BLaER1 (cell line): Measurements from ENCODE around the gene PATZ1.

ENCODE experiments used
- H3K27ac ChIP-seq: shearing (Covaris generic); formaldehyde crosslinking; 2 replicates; pipeline ENCODE4 v1.8.1; 2022
- H3K27me3 ChIP-seq: shearing (Covaris generic); formaldehyde crosslinking; 2 replicates; pipeline ENCODE4 v1.8.1; 2022
- H3K36me3 ChIP-seq: shearing (Covaris generic); formaldehyde crosslinking; 2 replicates; pipeline ENCODE4 v1.8.1; 2022
- H3K4me1 ChIP-seq: shearing (Covaris generic); formaldehyde crosslinking; 2 replicates; pipeline ENCODE4 v1.8.1; 2022
- H3K4me2 ChIP-seq: shearing (Covaris generic); formaldehyde crosslinking; 2 replicates; pipeline ENCODE4 v1.8.1; 2022
- H3K4me3 ChIP-seq: shearing (Covaris generic); formaldehyde crosslinking; 2 replicates; pipeline ENCODE4 v1.8.1; 2022
- H3K9ac ChIP-seq: shearing (Covaris generic); formaldehyde crosslinking; 2 replicates; pipeline ENCODE4 v1.8.1; 2022
- H3K9me3 ChIP-seq: shearing (Covaris generic); formaldehyde crosslinking; 2 replicates; pipeline ENCODE4 v1.8.1; 2022
- H4K20me1 ChIP-seq: shearing (Covaris generic); formaldehyde crosslinking; 2 replicates; pipeline ENCODE4 v1.8.1; 2022
- Cebpa-rat ChIP-seq: shearing (Covaris generic); IDR thresholded peaks from 2 replicates; pipeline ENCODE4 v1.8.1; 2022

The PATZ1 gene

GRCh38 chr22:31344256-31344577 is 1.9 kb downstream of the PATZ1 start:
- Histone ChIP-seq H3K9me3 (no peaks in the 10 kb centered on the region), H3K27ac (peak overlapping the region; percentile 98), H3K27me3 (no peaks in the 10 kb centered on the region), H3K4me3 (peak overlapping the region; percentile 79), H3K4me1 (peaks cover 70% of the 10 kb centered on the region), H3K9ac (peak overlapping the region; percentile 98), H4K20me1 (peaks cover 65% of the 10 kb centered on the region), H3K36me3 (peaks cover 46% of the 10 kb centered on the region), H3K4me2 (peak overlapping the region; percentile 99)
- TF ChIP-seq Cebpa-rat = no peak

DNA sequence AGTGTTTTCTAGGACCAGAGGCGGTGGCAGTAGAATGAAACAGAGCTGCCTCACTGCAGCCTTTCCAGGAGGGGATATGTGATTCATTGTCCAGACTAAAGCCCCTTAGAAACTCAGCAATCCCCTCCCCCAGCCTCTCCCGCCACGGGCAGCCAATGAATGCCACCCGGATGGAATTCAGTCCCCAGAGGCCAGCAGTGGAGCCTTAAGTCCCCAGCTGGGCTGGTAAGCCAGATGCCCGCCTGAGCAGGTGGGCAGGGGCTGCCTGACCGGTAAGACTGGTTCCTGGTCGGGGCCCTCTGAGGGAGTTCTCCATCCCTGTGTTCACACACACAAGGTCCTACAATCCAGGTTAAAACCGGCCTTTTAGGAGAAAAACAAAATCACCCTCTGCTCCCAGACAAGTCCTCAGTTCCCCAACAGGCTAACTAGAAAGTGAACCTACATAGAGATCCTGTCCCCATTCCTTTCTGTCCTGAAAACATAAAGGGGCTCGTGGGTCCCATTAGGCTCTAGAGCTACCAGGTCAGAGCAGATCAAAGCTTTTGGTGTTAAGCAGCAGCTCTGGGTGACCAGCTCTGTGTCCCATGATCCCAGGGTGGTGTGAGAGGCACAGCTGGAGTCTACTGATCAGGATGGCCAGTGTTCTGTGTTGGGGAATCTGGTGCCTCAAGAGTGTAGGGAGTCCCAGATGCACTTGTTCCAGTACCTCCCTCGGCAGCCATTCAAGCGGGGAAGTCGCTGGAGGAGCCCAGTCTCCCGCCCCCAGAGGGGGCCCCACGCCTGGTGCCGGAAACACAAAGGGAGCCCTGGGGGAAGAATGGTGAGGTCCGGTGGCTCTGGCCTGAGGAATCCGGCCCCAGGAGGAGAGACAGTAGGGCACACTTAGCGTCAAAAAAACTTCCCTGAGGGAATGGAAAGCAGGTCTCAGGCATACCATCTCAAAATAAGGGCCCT is 2.6 kb downstream of the PATZ1 start:
- TF ChIP-seq Cebpa-rat = no peak
- H4K20me1 ChIP-seq = peaks cover 72% of the 10 kb centered on the region
- peaks cover 53% of the 10 kb centered on the region for H3K36me3 ChIP-seq
- H3K27ac ChIP-seq = peak overlapping the region; percentile 98
- H3K9me3 ChIP-seq = no peaks in the 10 kb centered on the region
- peak overlapping the region; percentile 99 for H3K4me2 ChIP-seq
- peaks cover 75% of the 10 kb centered on the region for H3K4me1 ChIP-seq
- peak overlapping the region; percentile 79 for H3K4me3 ChIP-seq
- peak overlapping the region; percentile 98 for H3K9ac ChIP-seq
- no peaks in the 10 kb centered on the region for H3K27me3 ChIP-seq

DNA sequence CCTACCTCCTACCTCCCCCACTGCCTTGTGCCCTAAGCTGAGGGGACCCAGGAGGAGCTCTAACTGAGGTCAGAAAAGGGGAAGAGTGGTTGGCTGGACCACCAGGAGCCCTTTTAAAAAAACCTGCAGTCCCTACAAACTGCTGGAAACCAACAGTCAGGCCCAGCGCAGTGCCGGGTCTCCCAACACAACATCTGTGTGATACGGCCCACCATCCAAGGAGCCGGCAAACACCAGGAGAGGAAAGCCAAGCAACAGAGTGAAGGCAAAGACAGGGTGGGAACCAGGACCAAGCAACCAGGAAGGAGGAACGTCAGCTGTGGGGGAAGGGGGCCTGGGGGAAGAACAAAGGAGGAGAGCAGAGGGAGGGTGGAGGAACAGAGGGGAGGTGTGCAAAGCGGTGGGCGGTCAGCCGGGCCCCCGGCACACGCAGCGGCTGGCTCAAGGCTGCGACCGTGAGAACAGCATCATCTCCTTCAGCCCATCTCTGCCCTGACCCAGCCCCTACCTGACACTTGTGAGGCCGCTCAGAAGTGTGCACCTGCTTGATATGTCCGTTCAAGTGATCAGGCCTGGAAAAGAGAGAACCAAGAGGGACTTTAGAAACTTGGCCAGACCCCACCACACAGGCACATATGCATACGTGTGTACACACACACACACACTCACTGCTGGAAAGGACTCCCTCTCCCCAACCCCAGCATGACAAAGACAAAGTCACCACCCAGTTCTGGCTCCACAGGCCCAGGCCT is 3.6 kb downstream of the PATZ1 start:
- no peak for TF ChIP-seq Cebpa-rat
- H3K9me3 ChIP-seq = no peaks in the 10 kb centered on the region
- H3K36me3 ChIP-seq = peaks cover 63% of the 10 kb centered on the region
- peak overlapping the region; percentile 79 for H3K4me3 ChIP-seq
- H4K20me1 ChIP-seq = peaks cover 81% of the 10 kb centered on the region
- H3K27me3 ChIP-seq = no peaks in the 10 kb centered on the region
- peak overlapping the region; percentile 98 for H3K27ac ChIP-seq
- H3K4me1 ChIP-seq = peaks cover 75% of the 10 kb centered on the region
- H3K9ac ChIP-seq = peak overlapping the region; percentile 98
- peak overlapping the region; percentile 99 for H3K4me2 ChIP-seq

DNA sequence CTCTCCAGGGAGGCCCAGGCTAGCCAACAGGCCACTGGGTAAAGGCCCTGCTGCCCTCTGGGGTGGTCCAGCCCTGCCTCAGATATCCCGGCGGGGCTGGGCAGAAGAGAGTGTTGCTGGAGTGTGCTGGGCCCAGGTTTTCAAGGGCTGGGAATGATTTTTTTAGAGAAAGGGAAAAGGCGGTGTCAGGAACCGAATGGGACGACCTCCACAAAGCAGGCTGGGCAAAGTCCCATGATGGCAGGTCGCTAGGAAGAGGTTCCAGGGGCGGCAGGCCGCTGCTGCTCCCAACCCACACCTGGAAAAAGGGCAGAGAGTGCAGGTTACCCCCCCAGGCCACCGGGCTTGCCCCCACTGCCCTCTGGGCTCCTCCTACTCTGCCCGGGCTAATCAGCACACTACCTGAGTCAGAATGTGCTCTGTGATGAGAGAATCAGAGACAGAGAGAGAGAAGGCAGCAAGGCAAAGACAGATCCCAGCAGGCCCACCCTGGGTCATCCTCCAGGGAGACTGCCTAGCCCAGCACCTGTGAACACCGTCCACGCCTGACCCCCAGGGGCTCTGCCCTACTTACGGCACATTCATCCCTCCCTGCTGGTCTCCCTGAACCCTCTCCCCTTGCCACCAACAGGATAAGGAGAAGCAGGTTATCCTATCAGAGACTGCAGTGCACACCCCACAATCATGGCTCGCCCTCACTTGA is 4.6 kb downstream of the PATZ1 start:
- Histone ChIP-seq H3K9ac (peak overlapping the region; percentile 40), H4K20me1 (peaks cover 92% of the 10 kb centered on the region), H3K27me3 (no peaks in the 10 kb centered on the region), H3K4me3 (no peak overlapping the region; the same call in 1 of the 2 replicates), H3K4me2 (peak overlapping the region; percentile 99), H3K36me3 (peaks cover 73% of the 10 kb centered on the region), H3K27ac (peak overlapping the region; percentile 98; the same call in 1 of the 2 replicates), H3K9me3 (no peaks in the 10 kb centered on the region), H3K4me1 (peaks cover 74% of the 10 kb centered on the region)
- TF ChIP-seq Cebpa-rat = no peak

- no peaks in the 10 kb centered on the region for H3K9me3 ChIP-seq
- peaks cover 76% of the 10 kb centered on the region for H3K4me1 ChIP-seq
- peaks cover 99% of the 10 kb centered on the region for H4K20me1 ChIP-seq
- no peak for TF ChIP-seq Cebpa-rat
- no peak overlapping the region for H3K27ac ChIP-seq
- peaks cover 80% of the 10 kb centered on the region for H3K36me3 ChIP-seq
- no peak overlapping the region for H3K9ac ChIP-seq
- no peak overlapping the region for H3K4me3 ChIP-seq
- no peaks in the 10 kb centered on the region for H3K27me3 ChIP-seq
- H3K4me2 ChIP-seq = peak overlapping the region; percentile 99
These were observed 5.3 kb downstream of the PATZ1 start for GRCh38 chr22:31340765-31341247.

GRCh38 chr22:31340360-31340759 is 5.8 kb downstream of the PATZ1 start:
- Histone ChIP-seq H3K9ac (no peak overlapping the region), H3K4me1 (peaks cover 80% of the 10 kb centered on the region), H4K20me1 (peaks cover 100% of the 10 kb centered on the region), H3K27ac (no peak overlapping the region), H3K9me3 (no peaks in the 10 kb centered on the region), H3K27me3 (no peaks in the 10 kb centered on the region), H3K4me2 (peak overlapping the region; percentile 99), H3K4me3 (no peak overlapping the region), H3K36me3 (peaks cover 85% of the 10 kb centered on the region)
- TF ChIP-seq Cebpa-rat = no peak

- no peak overlapping the region for H3K27ac ChIP-seq
- H3K4me2 ChIP-seq = no peak overlapping the region
- peaks cover 81% of the 10 kb centered on the region for H3K4me1 ChIP-seq
- no peak overlapping the region for H3K4me3 ChIP-seq
- H4K20me1 ChIP-seq = peaks cover 100% of the 10 kb centered on the region
- no peak for TF ChIP-seq Cebpa-rat
- no peaks in the 10 kb centered on the region for H3K9me3 ChIP-seq
- peaks cover 95% of the 10 kb centered on the region for H3K36me3 ChIP-seq
- peak overlapping the region; percentile 39; the same call in 1 of the 2 replicates for H3K9ac ChIP-seq
- H3K27me3 ChIP-seq = no peaks in the 10 kb centered on the region
These were observed 6.9 kb downstream of the PATZ1 start for GRCh38 chr22:31339148-31339832.

DNA sequence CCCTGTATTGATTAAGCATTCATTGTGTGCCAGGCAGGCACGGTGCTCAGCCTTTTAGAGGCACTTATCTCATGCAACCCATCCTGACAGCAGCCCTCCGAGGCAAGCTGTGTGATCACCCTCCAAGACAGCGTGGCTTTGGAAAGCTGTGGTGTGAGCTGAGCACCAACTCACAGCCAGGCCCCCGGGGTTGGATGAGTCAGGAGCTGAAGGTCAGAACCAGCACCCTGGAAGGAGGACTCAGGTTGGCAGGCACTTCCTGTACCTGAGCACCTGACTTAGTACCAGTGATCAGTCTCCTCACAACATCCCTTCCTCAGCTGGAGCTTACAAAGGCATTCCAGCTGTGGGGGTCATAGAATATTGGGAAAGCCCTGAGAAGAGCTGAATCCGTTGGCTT is 9.0 kb downstream of the PATZ1 start:
- Histone ChIP-seq H3K27ac (no peak overlapping the region), H3K4me2 (no peak overlapping the region), H4K20me1 (peaks cover 100% of the 10 kb centered on the region)

GRCh38 chr22:31334329-31334728 is 11.8 kb downstream of the PATZ1 start:
- Histone ChIP-seq H3K4me3 (no peak overlapping the region), H3K4me2 (peak overlapping the region; percentile 86; the same call in 1 of the 2 replicates), H3K27ac (no peak overlapping the region), H4K20me1 (peaks cover 98% of the 10 kb centered on the region), H3K36me3 (peaks cover 100% of the 10 kb centered on the region), H3K9me3 (no peaks in the 10 kb centered on the region), H3K4me1 (peaks cover 72% of the 10 kb centered on the region), H3K27me3 (no peaks in the 10 kb centered on the region), H3K9ac (no peak overlapping the region)
- no peak for TF ChIP-seq Cebpa-rat

More for the DNA sequence above, 9.0 kb downstream of the PATZ1 start:
- H3K27me3 ChIP-seq = no peaks in the 10 kb centered on the region
- peaks cover 100% of the 10 kb centered on the region for H3K36me3 ChIP-seq
- no peak overlapping the region for H3K4me3 ChIP-seq
- no peak for TF ChIP-seq Cebpa-rat
- no peaks in the 10 kb centered on the region for H3K9me3 ChIP-seq
- H3K4me1 ChIP-seq = peaks cover 81% of the 10 kb centered on the region
- H3K9ac ChIP-seq = no peak overlapping the region
